Endometrium (tissue), 2 donors: ENCODE data around the gene SRSF12.
"Not testable (repeated sequence)": the region's sequence is repeated elsewhere in the genome, so short reads cannot be mapped to it uniquely, and the experiment has no call there.

Experiments
- FAIRE-seq: peaks from 2 replicates; lab custom pipeline; 2012; peaks lifted over from hg19 to GRCh38; lab: Jason Lieb, UNC
- donor health status: control.
- donor health status: control.

The SRSF12 gene

DNA sequence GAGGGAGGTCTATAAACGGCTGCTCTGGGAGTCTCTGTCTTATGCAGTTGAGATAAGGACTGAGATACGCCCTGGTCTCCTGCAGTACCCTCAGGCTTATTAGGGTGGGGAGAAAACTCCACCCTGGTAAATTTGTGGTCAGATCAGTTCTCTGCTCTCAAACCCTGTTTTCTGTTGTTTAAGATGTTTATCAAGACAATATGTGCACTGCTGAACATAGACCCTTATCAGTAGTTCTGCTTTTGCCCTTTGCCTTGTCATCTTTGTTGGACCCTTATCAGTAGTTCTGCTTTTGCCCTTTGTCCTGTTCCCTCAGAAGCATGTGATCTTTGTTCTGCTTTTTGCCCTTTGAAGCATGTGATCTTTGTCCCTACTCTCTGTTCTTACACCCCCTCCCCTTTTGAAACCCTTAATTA is 10.4 kb upstream of the SRSF12 start:
- not testable (repeated sequence) for FAIRE-seq

- FAIRE-seq, result peak; percentile 23
Observed at GRCh38 chr6:89122625-89123024, 4.8 kb upstream of the SRSF12 start.

DNA sequence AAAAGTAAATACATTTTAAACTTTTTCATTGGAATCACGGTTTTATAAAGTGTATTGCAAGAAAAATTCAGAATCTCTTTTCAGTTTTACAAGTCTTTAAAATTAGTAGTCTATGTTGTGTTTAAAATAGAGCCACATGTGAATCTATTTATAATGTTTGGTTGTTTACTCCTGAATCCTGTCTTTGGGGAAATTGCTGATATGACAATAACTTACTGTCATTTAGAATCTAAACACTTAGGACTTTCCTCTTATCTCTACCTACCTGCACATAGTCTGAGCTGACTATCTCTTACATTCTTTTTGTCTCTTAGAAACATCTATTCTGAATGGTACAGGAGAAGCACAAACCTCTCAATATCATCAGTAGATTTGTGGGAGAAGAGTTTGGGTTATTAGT is 4.1 kb upstream of the SRSF12 start:
- no peak for FAIRE-seq

- no peak for FAIRE-seq
Observed at GRCh38 chr6:89120371-89120770, 2.5 kb upstream of the SRSF12 start.

GRCh38 chr6:89118931-89119330 is 1.1 kb upstream of the SRSF12 start:
- FAIRE-seq, result no peak

DNA sequence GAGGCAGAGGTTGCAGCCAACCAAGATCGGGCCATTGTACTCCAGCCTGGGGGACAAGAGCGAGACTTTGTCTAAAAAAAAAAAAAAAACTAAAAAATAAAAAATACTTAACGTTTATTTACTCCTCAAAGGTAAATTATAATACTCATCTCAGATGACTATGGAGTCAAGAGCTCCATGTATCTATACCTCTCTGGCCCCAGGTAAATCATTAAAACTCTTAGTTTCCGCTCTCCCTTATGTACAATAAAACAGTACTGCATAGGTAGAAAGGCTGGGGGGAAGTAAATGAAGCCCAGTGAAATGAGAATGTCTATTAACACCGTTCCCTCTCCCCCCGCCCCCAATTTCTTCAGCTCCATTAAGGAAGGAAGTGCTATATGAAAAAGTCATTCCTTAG is 1.2 kb downstream of the SRSF12 start:
- FAIRE-seq, result no peak

- FAIRE-seq, result no peak
Observed at GRCh38 chr6:89111933-89112332, 5.9 kb downstream of the SRSF12 start.

GRCh38 chr6:89110284-89110683 is 7.6 kb downstream of the SRSF12 start:
- FAIRE-seq, result no peak

GRCh38 chr6:89100114-89100513 is 17.8 kb downstream of the SRSF12 start:
- FAIRE-seq, result no peak

DNA sequence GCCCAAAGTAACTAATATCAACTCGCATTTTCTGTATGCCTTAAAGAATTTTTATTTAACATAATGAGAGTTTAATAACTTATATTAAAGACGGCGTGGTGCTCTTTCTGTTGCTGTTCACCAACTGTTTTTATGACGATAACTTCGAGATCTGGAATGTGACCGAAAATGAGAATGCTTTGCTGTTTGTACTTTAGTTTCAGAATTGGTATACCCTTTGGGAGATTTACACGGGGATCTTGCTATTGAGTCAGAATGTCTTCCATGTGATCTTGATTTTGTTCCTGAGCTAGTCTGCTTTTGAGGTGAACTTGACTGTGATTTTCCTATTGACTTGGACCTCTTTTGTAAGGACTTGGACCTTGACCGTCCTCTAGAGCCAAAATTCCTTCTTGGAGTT is 19.4 kb downstream of the SRSF12 start:
- no peak for FAIRE-seq

DNA sequence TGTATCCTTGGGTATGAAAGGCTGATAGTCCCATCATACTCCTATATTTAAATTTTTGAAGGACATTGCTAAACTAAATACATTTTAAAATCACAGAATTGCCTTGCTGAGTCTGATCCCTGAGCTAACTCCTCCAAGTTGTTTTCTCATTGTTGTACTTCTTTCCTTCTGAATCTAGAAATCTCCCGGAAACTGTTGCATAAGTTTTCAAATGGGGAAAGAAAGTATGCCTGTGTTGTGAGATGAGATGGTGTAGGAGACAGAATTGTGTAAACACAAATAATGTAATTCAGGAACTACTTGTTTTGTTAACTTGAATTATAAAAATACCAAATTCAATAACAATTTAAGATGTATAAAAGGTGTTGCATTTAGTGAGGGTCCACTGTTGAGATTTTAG is 30.0 kb downstream of the SRSF12 start:
- FAIRE-seq, result no peak

- FAIRE-seq, result no peak
Observed at GRCh38 chr6:89085409-89086205, 32.3 kb downstream of the SRSF12 start.

- FAIRE-seq, result no peak
Observed at GRCh38 chr6:89084954-89085353, 32.9 kb downstream of the SRSF12 start.

- no peak for FAIRE-seq
Observed at GRCh38 chr6:89084542-89084941, 33.3 kb downstream of the SRSF12 start.

DNA sequence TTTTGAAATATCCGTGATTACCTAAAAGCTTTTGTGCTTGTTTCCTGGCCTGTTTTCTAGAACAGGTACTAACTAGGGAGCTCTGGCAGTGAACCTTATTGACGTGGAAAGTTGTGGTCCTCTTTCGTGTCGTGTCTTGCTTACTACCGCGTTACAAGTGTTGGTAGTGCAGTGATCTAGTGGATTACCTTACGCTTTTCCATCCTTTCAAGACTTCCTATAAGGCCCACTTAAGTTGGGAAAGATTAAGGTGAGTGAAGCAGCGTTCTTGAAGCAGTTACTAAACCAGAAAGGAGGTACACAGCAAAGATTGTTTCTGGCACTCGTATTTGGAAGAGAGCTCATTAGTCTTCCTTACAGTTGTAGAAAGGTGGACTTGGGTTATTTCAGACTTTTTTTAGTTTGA is 35.4 kb downstream of the SRSF12 start:
- FAIRE-seq, result no peak

- no peak for FAIRE-seq
Observed at GRCh38 chr6:89081423-89082322, 36.2 kb downstream of the SRSF12 start.

DNA sequence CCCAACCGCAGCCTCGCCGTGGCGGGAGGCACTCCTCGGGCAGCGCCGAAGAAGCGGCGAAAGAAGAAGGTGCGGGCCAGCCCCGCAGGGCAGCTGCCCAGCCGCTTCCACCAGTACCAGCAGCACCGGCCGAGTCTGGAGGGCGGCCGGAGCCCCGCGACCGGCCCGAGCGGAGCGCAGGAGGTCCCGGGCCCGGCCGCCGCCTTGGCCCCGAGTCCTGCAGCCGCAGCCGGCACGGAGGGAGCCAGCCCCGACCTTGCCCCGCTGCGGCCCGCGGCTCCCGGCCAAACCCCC is 36.8 kb downstream of the SRSF12 start:
- no peak for FAIRE-seq

DNA sequence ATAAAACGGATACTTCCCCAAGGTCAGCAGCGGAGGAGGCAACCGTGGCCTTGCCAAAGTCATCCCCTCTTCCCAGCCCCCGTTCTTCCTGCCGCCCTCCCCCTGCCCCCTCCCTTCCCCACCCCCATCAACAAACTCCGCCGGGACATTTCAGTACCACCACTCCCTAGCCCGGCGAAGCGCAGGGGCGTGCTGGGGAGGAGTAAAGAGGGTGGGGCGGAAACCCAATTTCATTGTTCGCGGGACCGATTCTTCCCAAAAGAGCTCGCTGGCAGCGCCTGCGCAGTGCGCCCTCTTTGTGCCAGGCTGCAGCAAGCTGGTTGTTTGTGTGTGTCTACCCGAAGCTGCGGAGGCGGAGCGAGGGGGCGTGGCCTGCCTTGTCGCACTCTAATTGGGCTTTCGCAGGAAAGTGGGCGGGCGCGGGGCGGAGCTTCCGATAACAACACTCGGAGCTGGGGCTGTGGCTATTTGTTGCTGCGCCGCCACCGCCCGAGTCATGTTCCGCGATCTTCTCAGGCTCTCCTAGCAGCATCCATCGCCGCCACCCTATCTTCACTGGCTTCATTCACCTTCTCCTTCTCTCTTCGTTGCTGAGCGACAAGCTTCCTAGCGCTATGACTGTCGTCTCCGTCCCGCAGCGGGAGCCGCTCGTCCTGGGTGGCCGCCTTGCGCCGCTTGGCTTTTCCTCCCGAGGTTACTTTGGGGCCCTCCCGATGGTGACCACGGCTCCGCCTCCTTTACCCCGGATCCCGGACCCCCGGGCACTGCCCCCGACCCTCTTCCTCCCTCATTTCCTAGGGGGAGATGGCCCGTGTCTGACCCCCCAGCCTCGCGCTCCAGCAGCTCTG is 37.4 kb downstream of the SRSF12 start, which contains the start of gene PNRC1:
TSS of gene PNRC1 (plus strand) at position 471 of the 848 bp plus-strand sequence. CDS start at position 615, 144 bp downstream.
- FAIRE-seq, result peak; percentile 91

DNA sequence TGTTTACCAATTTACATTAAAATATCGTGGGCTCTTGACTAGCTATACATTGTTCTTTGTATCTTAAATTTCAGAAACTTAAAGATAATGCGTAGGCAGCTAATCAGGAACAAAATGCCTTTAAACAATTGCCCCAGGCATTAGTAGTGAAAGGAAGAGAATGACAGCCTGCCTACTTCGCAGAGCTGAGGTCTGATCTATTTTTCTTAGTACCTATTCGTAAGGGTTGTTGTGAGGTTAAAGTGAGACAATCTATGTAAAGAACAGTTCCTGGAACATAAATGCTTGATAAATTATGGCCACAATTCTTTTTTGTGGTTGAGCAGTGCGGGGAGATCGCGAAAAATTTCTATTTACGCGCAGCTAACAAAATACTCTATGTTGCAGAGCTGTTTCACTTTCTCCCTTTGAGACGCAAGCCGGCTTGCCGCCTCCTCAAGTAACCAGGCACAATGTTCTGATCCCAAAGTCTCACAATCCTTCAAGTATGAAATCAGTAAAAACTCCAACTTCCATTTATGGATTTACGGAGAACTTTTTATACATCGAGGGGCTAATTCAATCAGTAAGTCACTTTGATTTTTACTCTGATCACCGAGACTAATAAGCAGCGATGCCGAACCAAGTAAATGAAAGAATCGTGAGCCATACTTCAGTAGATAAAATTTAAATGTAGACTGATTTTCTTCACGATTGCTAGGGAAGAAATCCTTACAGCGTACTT is 38.2 kb downstream of the SRSF12 start:
- FAIRE-seq, result peak; percentile 62

DNA sequence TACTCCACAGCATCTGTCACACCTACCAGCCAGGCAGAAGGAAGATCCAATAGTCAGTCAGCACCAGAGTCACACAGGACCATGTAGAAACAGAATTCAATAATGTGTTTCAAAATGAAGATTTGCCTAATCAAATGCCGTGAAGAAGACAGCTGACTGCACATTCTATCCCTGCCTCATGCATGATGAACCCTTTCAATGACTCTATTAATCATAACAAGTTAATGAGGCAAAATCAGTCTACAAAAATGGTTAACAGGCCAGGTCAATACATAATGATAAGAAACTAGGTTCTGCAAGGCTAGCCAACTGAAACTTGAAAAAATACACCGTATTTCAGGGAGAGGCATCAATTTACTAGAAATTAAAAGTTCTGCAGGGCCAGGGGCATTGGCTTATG is 44.0 kb downstream of the SRSF12 start:
- no peak for FAIRE-seq

DNA sequence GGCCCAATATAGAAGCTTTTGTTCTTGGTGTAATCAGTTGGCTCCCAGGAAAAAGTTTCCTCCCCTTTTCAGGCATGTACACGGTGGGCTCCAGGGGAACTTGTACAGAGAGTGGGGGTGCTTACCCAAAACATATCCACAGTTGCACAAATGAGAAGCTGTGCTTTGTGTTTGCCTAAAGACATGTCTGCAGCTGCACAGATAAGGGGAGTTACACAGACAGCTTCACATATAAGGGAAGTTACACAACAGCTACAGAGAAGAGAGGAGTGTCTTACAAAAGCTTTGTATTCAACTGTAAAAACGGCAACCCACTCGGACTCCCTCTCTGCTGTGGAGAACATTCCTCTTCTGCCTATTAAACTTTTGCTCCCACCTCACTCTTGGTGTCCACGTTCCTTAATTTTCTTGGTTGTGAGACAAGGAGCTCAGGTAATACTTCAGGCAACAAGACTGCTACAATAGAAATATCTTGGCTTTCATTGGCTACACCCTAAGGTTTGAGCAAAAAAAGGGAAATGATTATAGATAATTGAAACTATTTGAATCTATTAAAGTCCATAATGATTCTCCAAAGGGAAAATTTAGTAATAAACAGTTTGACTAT is 44.8 kb downstream of the SRSF12 start:
- no peak for FAIRE-seq
